Stimulated activated CD4-positive, alpha-beta T cell treated with anti-CD3 and anti-CD28 coated beads, Interleukin-4, amount 100 ng/mL, for 24 hours (primary cell): ENCODE data around the gene HMGB2.

Source experiments
- DNase-seq: peaks from one replicate; pipeline ENCODE4 v3.0.0-alpha.2; 2020

Gene HMGB2

GRCh38 chr4:173288296-173288695, 45.9 kb downstream of the HMGB2 start:
- DNase-seq, result peak; percentile 82

GRCh38 chr4:173287486-173287885, 46.7 kb downstream of the HMGB2 start:
- DNase-seq, result no peak

GRCh38 chr4:173284463-173284862, 49.7 kb downstream of the HMGB2 start:
- DNase-seq, result no peak

- no peak for DNase-seq
These were observed 51.5 kb downstream of the HMGB2 start for GRCh38 chr4:173282626-173283025.

GRCh38 chr4:173282256-173282562, 51.9 kb downstream of the HMGB2 start:
- no peak for DNase-seq

- no peak for DNase-seq
These were observed 52.5 kb downstream of the HMGB2 start for GRCh38 chr4:173281406-173282255.
